Lower lobe of right lung (tissue), 2 donors: ENCODE results near the gene TSPAN11. TPM values are rescaled to one million over a fixed set of nuclear protein-coding genes. Genes with fewer than 3 reads are reported as not detected.

Experiments
- ATAC-seq, 2 donors: fragments of 200-7000 bp; cut with Tn5 transposase; one replicate each; pipeline ENCODE4 v1.9.1; 2020 to 2022; ENCODE audit warnings: mild to moderate bottlenecking in 2 of 2, moderate library complexity in 2 of 2
- DNase-seq: peaks from one replicate; pipeline ENCODE4 v3.0.0-alpha.2; 2020
- H3K27ac ChIP-seq: fragments of 200-600 bp; one replicate; pipeline ENCODE4 v1.8.0; 2022
- H3K27me3 ChIP-seq: fragments of 200-600 bp; one replicate; pipeline ENCODE4 v1.8.0; 2022; ENCODE audit warnings: low read depth
- H3K36me3 ChIP-seq: fragments of 200-600 bp; one replicate; pipeline ENCODE4 v1.8.0; 2022; ENCODE audit warnings: mild to moderate bottlenecking
- H3K4me1 ChIP-seq: fragments of 200-600 bp; one replicate; pipeline ENCODE4 v1.8.0; 2022
- H3K4me3 ChIP-seq: fragments of 200-600 bp; one replicate; pipeline ENCODE4 v1.8.0; 2022; ENCODE audit warnings: mild to moderate bottlenecking
- H3K9me3 ChIP-seq: fragments of 200-600 bp; one replicate; pipeline ENCODE4 v1.8.0; 2022
- intact Hi-C: fragments of 100-400 bp; cut with DNase I; formaldehyde crosslinking; loops from one replicate; pipeline ENCODE4 v1.11.0; 2022
- total RNA-seq: library from RNA; stranded (reverse); fragmentation: NEBNext Ultra II Directional; extraction: Animal tissue kit (Norgen Biotek cat#: 25700); gene quantifications from one replicate; pipeline ENCODE4 v1.2.1, GENCODE V29; 2021
- TF ChIP-seq, protein P1 (sequence below): fragments of 200-600 bp; IDR thresholded peaks from one replicate; pipeline ENCODE4 v1.8.0; 2022; ENCODE audit warnings: antibody characterized with exemption, mild to moderate bottlenecking
- donor health status: DM: no; HTN: yes; CAD: no; lungs with severe emphysema.

The TSPAN11 gene
- total RNA-seq, 1 donor from 2014 or later = 9.1 TPM

DNA sequence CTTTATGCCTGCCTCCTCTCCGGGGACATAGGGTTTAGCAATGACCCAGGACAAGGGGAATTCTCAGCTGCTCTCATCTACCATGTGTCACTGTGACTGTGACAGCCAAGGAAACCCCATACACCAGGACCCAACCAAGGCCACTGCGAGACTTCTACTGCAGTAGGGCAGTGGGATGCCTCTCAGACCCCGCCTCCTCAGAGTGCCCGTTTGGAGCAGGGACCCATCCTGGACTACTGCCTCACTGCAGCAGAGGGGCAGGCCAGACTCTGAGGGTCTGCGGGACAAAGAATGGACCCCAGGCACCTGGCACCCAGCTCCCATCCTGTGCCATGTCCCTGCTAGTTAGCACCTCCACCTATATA is 75.8 kb downstream of the TSPAN11 start:
- TF ChIP-seq, protein P1, sequence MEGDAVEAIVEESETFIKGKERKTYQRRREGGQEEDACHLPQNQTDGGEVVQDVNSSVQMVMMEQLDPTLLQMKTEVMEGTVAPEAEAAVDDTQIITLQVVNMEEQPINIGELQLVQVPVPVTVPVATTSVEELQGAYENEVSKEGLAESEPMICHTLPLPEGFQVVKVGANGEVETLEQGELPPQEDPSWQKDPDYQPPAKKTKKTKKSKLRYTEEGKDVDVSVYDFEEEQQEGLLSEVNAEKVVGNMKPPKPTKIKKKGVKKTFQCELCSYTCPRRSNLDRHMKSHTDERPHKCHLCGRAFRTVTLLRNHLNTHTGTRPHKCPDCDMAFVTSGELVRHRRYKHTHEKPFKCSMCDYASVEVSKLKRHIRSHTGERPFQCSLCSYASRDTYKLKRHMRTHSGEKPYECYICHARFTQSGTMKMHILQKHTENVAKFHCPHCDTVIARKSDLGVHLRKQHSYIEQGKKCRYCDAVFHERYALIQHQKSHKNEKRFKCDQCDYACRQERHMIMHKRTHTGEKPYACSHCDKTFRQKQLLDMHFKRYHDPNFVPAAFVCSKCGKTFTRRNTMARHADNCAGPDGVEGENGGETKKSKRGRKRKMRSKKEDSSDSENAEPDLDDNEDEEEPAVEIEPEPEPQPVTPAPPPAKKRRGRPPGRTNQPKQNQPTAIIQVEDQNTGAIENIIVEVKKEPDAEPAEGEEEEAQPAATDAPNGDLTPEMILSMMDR = no peak
- DNase-seq (peak; percentile 24), ATAC-seq (no peak)
- Histone ChIP-seq H3K4me1 (no peaks in the 10 kb centered on the region), H3K9me3 (no peaks in the 10 kb centered on the region), H3K27me3 (no peaks in the 10 kb centered on the region), H3K27ac (no peak overlapping the region), H3K4me3 (no peak overlapping the region), H3K36me3 (no peaks in the 10 kb centered on the region)
- intact Hi-C loops = no loop called here

GRCh38 chr12:31002999-31003398 is 76.5 kb downstream of the TSPAN11 start:
- no peaks in the 10 kb centered on the region for H3K36me3 ChIP-seq
- H3K27me3 ChIP-seq = no peaks in the 10 kb centered on the region
- peak; percentile 19 for DNase-seq
- no peak overlapping the region for H3K4me3 ChIP-seq
- no peaks in the 10 kb centered on the region for H3K4me1 ChIP-seq
- no peaks in the 10 kb centered on the region for H3K9me3 ChIP-seq
- TF ChIP-seq, protein P1 = no peak
- ATAC-seq = no peak
- intact Hi-C loops = no loop called here
- no peak overlapping the region for H3K27ac ChIP-seq

- Histone ChIP-seq H3K9me3 (no peaks in the 10 kb centered on the region), H3K36me3 (no peaks in the 10 kb centered on the region), H3K27ac (no peak overlapping the region), H3K4me3 (no peak overlapping the region), H3K27me3 (no peaks in the 10 kb centered on the region), H3K4me1 (no peaks in the 10 kb centered on the region)
- TF ChIP-seq, protein P1 = no peak
- DNase-seq (peak; percentile 20), ATAC-seq (no peak)
- intact Hi-C loops = no loop called here
Measured at GRCh38 chr12:31003861-31004640, 77.5 kb downstream of the TSPAN11 start.

DNA sequence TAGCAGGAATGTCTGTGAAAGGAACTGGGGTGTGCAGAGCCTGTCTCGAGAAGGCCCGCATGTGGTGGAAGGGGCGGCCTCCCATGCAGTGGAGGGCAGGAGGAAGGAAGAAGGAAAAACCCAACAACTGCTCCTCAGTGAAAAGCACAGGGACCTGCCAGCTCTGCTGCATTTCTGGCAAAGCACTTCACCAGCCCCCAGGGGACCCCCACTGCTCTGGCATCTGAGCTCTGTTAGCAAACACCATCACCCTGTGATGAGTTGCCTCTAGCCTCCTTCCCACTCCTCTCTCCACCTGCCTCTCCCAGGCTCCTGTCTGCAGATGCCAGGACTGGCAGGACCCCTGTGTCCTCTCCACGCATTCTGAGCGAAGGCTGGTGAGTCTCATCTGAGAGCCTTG is 78.1 kb downstream of the TSPAN11 start:
- Histone ChIP-seq H3K27me3 (no peaks in the 10 kb centered on the region), H3K4me3 (no peak overlapping the region), H3K4me1 (no peaks in the 10 kb centered on the region), H3K9me3 (no peaks in the 10 kb centered on the region), H3K36me3 (no peaks in the 10 kb centered on the region), H3K27ac (no peak overlapping the region)
- ATAC-seq = no peak
- intact Hi-C loops = no loop called here
- TF ChIP-seq, protein P1 = no peak
- DNase-seq = peak; percentile 14

DNA sequence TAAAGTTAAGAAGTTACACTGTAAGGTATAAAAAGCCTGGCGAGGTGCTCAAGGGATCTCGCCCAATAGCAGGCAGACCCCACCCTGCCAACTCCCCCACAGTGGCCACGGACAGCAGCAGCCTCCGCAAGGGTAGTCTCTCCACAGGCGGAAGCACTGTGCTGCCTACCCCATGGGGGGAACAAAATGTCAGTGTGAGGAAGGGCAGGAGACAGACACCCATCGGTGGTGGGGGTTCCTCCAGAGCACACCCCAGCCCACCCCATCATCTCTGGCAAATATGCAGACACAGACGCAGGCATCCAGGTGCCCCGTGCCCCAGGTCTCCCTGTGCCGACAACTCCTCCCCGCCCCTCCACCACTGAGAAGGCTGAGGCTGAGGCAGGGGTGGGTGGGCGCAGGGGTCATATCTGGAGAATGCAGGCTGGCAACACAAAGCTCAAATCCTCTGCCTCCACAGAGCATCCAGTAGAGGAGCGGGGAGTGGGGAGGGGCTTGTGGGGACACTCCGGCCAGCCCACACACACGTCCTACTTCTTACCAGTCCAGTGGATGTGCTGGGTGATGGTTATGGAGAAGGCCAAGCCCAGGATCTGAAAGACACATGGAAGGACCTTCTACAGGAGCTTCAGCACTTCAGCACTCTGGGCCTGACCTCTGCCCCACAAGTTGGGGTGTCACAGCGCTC is 78.9 kb downstream of the TSPAN11 start:
- Histone ChIP-seq H3K4me3 (no peak overlapping the region), H3K36me3 (no peaks in the 10 kb centered on the region), H3K27me3 (no peaks in the 10 kb centered on the region), H3K9me3 (no peaks in the 10 kb centered on the region), H3K4me1 (no peaks in the 10 kb centered on the region), H3K27ac (no peak overlapping the region)
- intact Hi-C loops = no loop called here
- TF ChIP-seq, protein P1 = no peak
- ATAC-seq (no peak), DNase-seq (peak; percentile 41)
